Panc1 (cell line): ENCODE results near the gene SF3A2. TPM values are rescaled to one million over a fixed set of nuclear protein-coding genes. Genes with fewer than 3 reads are reported as not detected.

Source experiments
- ATAC-seq: fragments of 200-7000 bp; cut with Tn5 transposase; 2 replicates; pipeline ENCODE4 v1.9.1; 2020; ENCODE audit warnings: mild to moderate bottlenecking, moderate library complexity
- BruUV-seq: library from RNA; stranded (reverse); fragments of 400-500 nt; replicated peaks from 2 replicates; lab custom pipeline; 2021; lab: Mats Ljungman, UMichigan
- CTCF ChIA-PET: fragments of 300-600 bp; sonication (Branson Sonifier 250); formaldehyde crosslinking; loops from one replicate; lab custom pipeline; 2022; ENCODE audit warnings: antibody characterized with exemption; lab: Charles Lee
- POLR2A ChIA-PET: fragments of 300-600 bp; sonication (Branson Sonifier 250); formaldehyde crosslinking; loops from one replicate; lab custom pipeline; 2022; ENCODE audit warnings: antibody characterized with exemption; lab: Charles Lee
- DNase-seq: peaks from one replicate; pipeline ENCODE4 v3.0.0-alpha.2; 2010; ENCODE audit warnings: low read depth, low spot score
- H3K27ac ChIP-seq: 2 replicates; pipeline ENCODE4 v1.5.1; 2011; ENCODE audit warnings: mild to moderate bottlenecking, low read length, inconsistent platforms
- H3K27me3 ChIP-seq: fragments of 200-500 bp; sonication (Bioruptor generic); 2 replicates; pipeline ENCODE4 v1.6.0; 2014; ENCODE audit warnings: low read length, inconsistent platforms; ENCODE audit not compliant: control insufficient read depth, insufficient read depth
- H3K36me3 ChIP-seq: fragments of 200-500 bp; sonication (Bioruptor generic); 2 replicates; pipeline ENCODE4 v1.5.1; 2014; ENCODE audit warnings: inconsistent platforms, mild to moderate bottlenecking, low read length, moderate library complexity; ENCODE audit not compliant: control insufficient read depth, insufficient read depth
- H3K4me1 ChIP-seq: 2 replicates; pipeline ENCODE4 v1.5.1; 2011; ENCODE audit warnings: inconsistent platforms, mild to moderate bottlenecking, low read length, moderate library complexity; ENCODE audit not compliant: control insufficient read depth, insufficient read depth
- H3K4me3 ChIP-seq, 2 experiments: 2 replicates each; pipeline ENCODE4 v1.5.1; 2011 to 2012; ENCODE audit warnings: low read depth in 2 of 2, low read length in 2 of 2, mild to moderate bottlenecking in 2 of 2, inconsistent platforms in 1 of 2, moderate library complexity in 1 of 2
- H3K9me3 ChIP-seq: fragments of 200-500 bp; sonication (Bioruptor generic); 2 replicates; pipeline ENCODE4 v1.5.1; 2014; ENCODE audit warnings: low read depth, mild to moderate bottlenecking, inconsistent platforms, low read length, moderate library complexity; ENCODE audit not compliant: control insufficient read depth, insufficient read depth
- CTCF ChIP-seq: fragments of 450-650 bp; IDR thresholded peaks from 2 replicates; pipeline ENCODE4 v1.5.1; 2017; ENCODE audit warnings: mild to moderate bottlenecking
- POLR2AphosphoS5 ChIP-seq: IDR thresholded peaks from 2 replicates; pipeline ENCODE4 v1.6.1; 2012; ENCODE audit warnings: mild to moderate bottlenecking, low read depth, low read length, moderate library complexity
- REST ChIP-seq, 2 experiments: IDR thresholded peaks; 2 replicates each; pipeline ENCODE4 v1.6.1; 2011 to 2012; ENCODE audit warnings: low read depth in 2 of 2, control low read depth in 1 of 2, low read length in 1 of 2, mild to moderate bottlenecking in 1 of 2, moderate library complexity in 1 of 2; ENCODE audit not compliant: insufficient read depth in 1 of 2
- SIN3A ChIP-seq: IDR thresholded peaks from 2 replicates; pipeline ENCODE4 v1.6.1; 2012; ENCODE audit warnings: low read depth, mild to moderate bottlenecking, low read length, moderate library complexity, borderline replicate concordance; ENCODE audit not compliant: insufficient read depth
- TCF7L2 ChIP-seq: IDR thresholded peaks from 2 replicates; pipeline ENCODE4 v1.6.1; 2011; ENCODE audit warnings: mild to moderate bottlenecking, low read depth, low read length, inconsistent platforms
- in situ Hi-C: cut with HindIII; loops from 2 replicates; pipeline ENCODE4 v1.10.0; 2016; ENCODE audit warnings: low sequenced_read_pairs, low pct_unique_long_range_greater_than_20kb
- intact Hi-C: fragments of 100-400 bp; cut with micrococcal nuclease; formaldehyde crosslinking; loops from one replicate; pipeline ENCODE4 v1.10.0; 2022; ENCODE audit not compliant: unreplicated experiment
- total RNA-seq: library from RNA; stranded (reverse); gene quantifications from one replicate; pipeline ENCODE4 v1.2.1, GENCODE V29; 2021; ENCODE audit not compliant: unreplicated experiment

Gene SF3A2
- total RNA-seq, 1 experiment from 2014 or later: 103 TPM

- POLR2A ChIA-PET: no interaction called here
- Histone ChIP-seq H3K36me3 (peaks cover 7% of the 10 kb centered on the region; the same call in 1 of the 2 replicates), H3K27me3 (no peaks in the 10 kb centered on the region), H3K4me3 (peak overlapping the region; percentile 71 to 89), H3K27ac (peak overlapping the region; percentile 74), H3K4me1 (peaks cover 15% of the 10 kb centered on the region), H3K9me3 (no peaks in the 10 kb centered on the region)
- ATAC-seq (no peak), DNase-seq (no peak)
- CTCF ChIA-PET: no interaction called here
- no peak for TF ChIP-seq CTCF
- in situ Hi-C loops (no loop called here), intact Hi-C loops (loop anchor here (2.0 kb wide), 1 partner anchor 35 kb away; the partner anchor contains the start of genes PLEKHJ1 and SF3A2)
- BruUV-seq: TSS peak; percentile 53
These were observed 34.8 kb downstream of the SF3A2 start for GRCh38 chr19:2271234-2272103.

- Histone ChIP-seq H3K4me3 (peak overlapping the region; percentile 71 to 89), H3K4me1 (peaks cover 6% of the 10 kb centered on the region), H3K27ac (peak overlapping the region; percentile 72), H3K9me3 (no peaks in the 10 kb centered on the region), H3K36me3 (peaks cover 7% of the 10 kb centered on the region; the same call in 1 of the 2 replicates), H3K27me3 (no peaks in the 10 kb centered on the region)
- ATAC-seq (peak; percentile 70), DNase-seq (no peak)
- intact Hi-C loops: loop anchor here (2.0 kb wide), 1 partner anchor 37 kb away; the partner anchor contains the start of genes PLEKHJ1 and SF3A2
- POLR2A ChIA-PET: no interaction called here
- CTCF ChIA-PET: no interaction called here
- in situ Hi-C loops: no loop called here
- TF ChIP-seq CTCF (peak; percentile 95), POLR2AphosphoS5 (peak; percentile 37; the same call in 1 of the 2 replicates), TCF7L2 (no peak), REST (IDR thresholded peaks at IDR 0.05; ENCODE audit: insufficient read depth in 1 of 2, low read depth in 2 of 2, low read length in 1 of 2) (no peak), SIN3A (0 out of 2 replicates have a peak, but pooled peaks have one; percentile 59)
- BruUV-seq: no TSS peak
These were observed 36.9 kb downstream of the SF3A2 start for GRCh38 chr19:2273356-2274184.
